Activated CD8-positive, alpha-beta T cell treated with anti-CD3 and anti-CD28 coated beads for 36 hours (primary cell): ENCODE measurements around the gene ZNF383. TPM values are rescaled to one million over a fixed set of nuclear protein-coding genes. Genes with fewer than 3 reads are reported as not detected.
"Not testable (repeated sequence)": the region's sequence is repeated elsewhere in the genome, so short reads cannot be mapped to it uniquely, and the experiment has no call there.

ENCODE experiments used
- ATAC-seq: fragments of 200-7000 bp; cut with Tn5 transposase; one replicate; pipeline ENCODE4 v1.10.0; 2021; ENCODE audit warnings: mild to moderate bottlenecking, moderate library complexity
- CTCF ChIA-PET: fragments of 350-600 bp; sonication (Branson Sonifier 250); formaldehyde crosslinking; loops from one replicate; lab custom pipeline; 2021; ENCODE audit warnings: antibody characterized with exemption; lab: Charles Lee
- POLR2A ChIA-PET: fragments of 350-600 bp; sonication (Branson Sonifier 250); formaldehyde crosslinking; loops from one replicate; lab custom pipeline; 2021; ENCODE audit warnings: antibody characterized with exemption; lab: Charles Lee
- DNase-seq: peaks from one replicate; pipeline ENCODE4 v3.0.0-alpha.2; 2020
- H3K27ac Mint-ChIP-seq: one replicate; pipeline ENCODE4 v1.8.0; 2021; ENCODE audit warnings: mild to moderate bottlenecking, mixed read lengths
- H3K27me3 Mint-ChIP-seq: one replicate; pipeline ENCODE4 v1.8.0; 2021; ENCODE audit warnings: mixed read lengths
- H3K36me3 Mint-ChIP-seq: one replicate; pipeline ENCODE4 v1.8.0; 2021; ENCODE audit warnings: low read depth, mixed read lengths
- H3K4me1 Mint-ChIP-seq: one replicate; pipeline ENCODE4 v1.8.0; 2021; ENCODE audit warnings: low read depth, mixed read lengths
- H3K4me3 Mint-ChIP-seq: one replicate; pipeline ENCODE4 v1.8.0; 2021; ENCODE audit warnings: mild to moderate bottlenecking, moderate library complexity, mixed read lengths
- H3K9me3 Mint-ChIP-seq: one replicate; pipeline ENCODE4 v1.8.0; 2021; ENCODE audit warnings: mixed read lengths
- intact Hi-C: fragments of 100-400 bp; cut with micrococcal nuclease; formaldehyde crosslinking; loops from one replicate; pipeline ENCODE4 v1.10.0; 2022
- total RNA-seq, 2 experiments: library from RNA; stranded (reverse); gene quantifications; one replicate each; pipeline ENCODE4 v1.2.3, GENCODE V29; 2021
- TF ChIP-seq, protein P1 (sequence below): fragments of 200-600 bp; IDR thresholded peaks from one replicate; pipeline ENCODE4 v1.8.0; 2022; ENCODE audit warnings: antibody characterized with exemption, mild to moderate bottlenecking

The ZNF383 gene
- total RNA-seq, 2 experiments from 2014 or later, result 8.4 to 9.1 TPM

DNA sequence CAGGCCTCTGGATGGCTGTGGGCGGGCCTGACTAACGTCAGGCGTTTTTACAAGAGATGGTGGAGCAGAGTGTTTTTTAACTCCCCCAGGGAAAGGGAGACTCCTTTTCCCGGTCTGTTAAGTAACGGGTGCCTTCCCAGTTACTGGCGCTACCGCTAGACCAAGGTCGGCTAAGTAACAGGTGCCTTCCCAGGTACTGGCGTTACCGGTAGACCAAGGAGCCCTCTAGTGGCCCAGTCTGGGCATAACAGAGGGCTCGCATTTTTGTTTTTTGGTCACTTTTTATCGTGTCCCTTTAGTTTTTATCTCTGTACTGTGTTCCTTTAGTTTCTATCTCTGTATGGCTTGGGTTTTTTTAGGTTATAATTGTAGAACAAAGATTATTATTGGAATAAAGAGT, 10.0 kb downstream of the ZNF383 start:
- ChIA-PET CTCF (interaction anchor here (0.9 to 1.0 kb wide), 2 partner anchors 11 to 14 kb away, joined by 3 to 4 read pairs; no protein-coding TSS in a partner anchor), POLR2A (no interaction called here)
- peaks cover 34% of the 10 kb centered on the region for H3K9me3 Mint-ChIP-seq
- H3K4me3 Mint-ChIP-seq, result no peak overlapping the region
- H3K36me3 Mint-ChIP-seq, result peaks cover 75% of the 10 kb centered on the region
- DNase-seq, result peak; percentile 57
- no peak overlapping the region for H3K27ac Mint-ChIP-seq
- ATAC-seq, result peak; percentile 42
- H3K4me1 Mint-ChIP-seq, result peaks cover 4% of the 10 kb centered on the region
- intact Hi-C loops, result no loop called here
- TF ChIP-seq, protein P1, sequence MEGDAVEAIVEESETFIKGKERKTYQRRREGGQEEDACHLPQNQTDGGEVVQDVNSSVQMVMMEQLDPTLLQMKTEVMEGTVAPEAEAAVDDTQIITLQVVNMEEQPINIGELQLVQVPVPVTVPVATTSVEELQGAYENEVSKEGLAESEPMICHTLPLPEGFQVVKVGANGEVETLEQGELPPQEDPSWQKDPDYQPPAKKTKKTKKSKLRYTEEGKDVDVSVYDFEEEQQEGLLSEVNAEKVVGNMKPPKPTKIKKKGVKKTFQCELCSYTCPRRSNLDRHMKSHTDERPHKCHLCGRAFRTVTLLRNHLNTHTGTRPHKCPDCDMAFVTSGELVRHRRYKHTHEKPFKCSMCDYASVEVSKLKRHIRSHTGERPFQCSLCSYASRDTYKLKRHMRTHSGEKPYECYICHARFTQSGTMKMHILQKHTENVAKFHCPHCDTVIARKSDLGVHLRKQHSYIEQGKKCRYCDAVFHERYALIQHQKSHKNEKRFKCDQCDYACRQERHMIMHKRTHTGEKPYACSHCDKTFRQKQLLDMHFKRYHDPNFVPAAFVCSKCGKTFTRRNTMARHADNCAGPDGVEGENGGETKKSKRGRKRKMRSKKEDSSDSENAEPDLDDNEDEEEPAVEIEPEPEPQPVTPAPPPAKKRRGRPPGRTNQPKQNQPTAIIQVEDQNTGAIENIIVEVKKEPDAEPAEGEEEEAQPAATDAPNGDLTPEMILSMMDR, result peak; percentile 68
- H3K27me3 Mint-ChIP-seq, result no peaks in the 10 kb centered on the region

DNA sequence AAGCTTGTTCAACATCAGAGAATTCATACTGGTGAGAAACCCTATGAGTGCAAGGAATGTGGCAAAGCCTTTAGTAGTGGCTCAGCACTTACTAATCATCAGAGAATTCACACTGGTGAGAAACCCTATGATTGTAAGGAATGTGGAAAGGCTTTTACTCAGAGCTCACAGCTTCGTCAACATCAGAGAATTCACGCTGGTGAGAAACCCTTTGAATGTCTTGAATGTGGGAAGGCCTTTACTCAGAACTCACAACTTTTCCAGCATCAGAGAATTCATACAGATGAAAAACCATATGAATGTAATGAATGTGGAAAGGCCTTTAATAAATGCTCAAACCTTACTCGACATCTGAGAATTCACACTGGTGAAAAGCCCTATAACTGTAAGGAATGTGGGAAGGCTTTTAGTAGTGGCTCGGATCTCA, 25.2 kb downstream of the ZNF383 start:
- H3K36me3 Mint-ChIP-seq, result peaks cover 76% of the 10 kb centered on the region
- intact Hi-C loops, result no loop called here
- ATAC-seq, result no peak
- no peak overlapping the region for H3K4me3 Mint-ChIP-seq
- H3K9me3 Mint-ChIP-seq, result peaks cover 52% of the 10 kb centered on the region
- DNase-seq, result no peak
- H3K27me3 Mint-ChIP-seq, result no peaks in the 10 kb centered on the region
- ChIA-PET POLR2A (no interaction called here), CTCF (no interaction called here)
- H3K27ac Mint-ChIP-seq, result no peak overlapping the region
- no peaks in the 10 kb centered on the region for H3K4me1 Mint-ChIP-seq
- TF ChIP-seq, protein P1, result no peak

DNA sequence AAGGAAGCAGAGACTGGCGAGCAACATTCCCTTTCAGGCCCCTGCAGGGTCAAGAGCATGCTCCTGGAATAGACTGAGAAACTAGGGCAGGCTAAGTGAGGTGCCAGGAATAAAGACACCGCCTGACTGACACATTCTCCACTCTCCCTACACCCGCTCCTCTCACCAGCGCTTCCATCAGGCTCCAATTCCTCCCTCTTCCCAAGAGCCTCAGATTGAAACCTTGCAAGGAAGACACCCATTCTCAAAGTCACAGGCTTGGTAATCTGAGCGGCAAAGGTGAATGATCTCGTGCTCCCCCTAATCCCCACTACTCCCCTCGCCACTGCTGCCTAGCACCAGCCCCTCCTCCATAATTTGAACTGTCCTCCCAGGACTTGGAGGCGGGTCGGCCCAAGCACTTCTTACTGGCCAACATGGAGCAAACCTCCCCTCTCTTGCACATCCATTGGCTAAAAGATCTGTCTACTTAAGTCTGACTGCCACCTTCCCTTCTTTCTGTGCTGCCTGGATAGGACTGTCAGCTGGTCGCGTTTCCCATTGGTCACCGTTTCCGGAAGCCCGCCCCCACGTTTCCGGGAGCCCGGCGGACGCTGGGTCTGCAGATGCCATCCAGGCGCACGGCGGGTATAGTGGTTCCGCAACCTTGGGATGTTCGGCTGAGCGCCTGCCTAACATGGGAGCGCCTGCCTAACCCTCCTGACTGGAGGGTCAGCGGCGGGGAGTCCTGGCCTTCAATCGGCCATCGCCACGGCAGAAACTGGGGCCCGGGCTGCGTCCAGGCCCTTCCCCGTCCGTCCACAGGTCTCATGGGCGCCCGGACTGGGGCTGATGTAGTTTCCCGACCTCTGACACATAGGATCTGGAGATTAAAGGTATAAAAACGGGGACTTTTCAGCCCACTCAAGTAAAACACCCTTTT, 33.6 kb downstream of the ZNF383 start:
- H3K27me3 Mint-ChIP-seq, result no peaks in the 10 kb centered on the region
- peaks cover 57% of the 10 kb centered on the region for H3K9me3 Mint-ChIP-seq
- no peaks in the 10 kb centered on the region for H3K4me1 Mint-ChIP-seq
- ATAC-seq (peak; percentile 80), DNase-seq (peak; percentile 63)
- intact Hi-C loops, result no loop called here
- peaks cover 45% of the 10 kb centered on the region for H3K36me3 Mint-ChIP-seq
- no peak overlapping the region for H3K27ac Mint-ChIP-seq
- peak overlapping the region; percentile 48 for H3K4me3 Mint-ChIP-seq
- ChIA-PET POLR2A (no interaction called here), CTCF (no interaction called here)
- TF ChIP-seq, protein P1, result no peak

DNA sequence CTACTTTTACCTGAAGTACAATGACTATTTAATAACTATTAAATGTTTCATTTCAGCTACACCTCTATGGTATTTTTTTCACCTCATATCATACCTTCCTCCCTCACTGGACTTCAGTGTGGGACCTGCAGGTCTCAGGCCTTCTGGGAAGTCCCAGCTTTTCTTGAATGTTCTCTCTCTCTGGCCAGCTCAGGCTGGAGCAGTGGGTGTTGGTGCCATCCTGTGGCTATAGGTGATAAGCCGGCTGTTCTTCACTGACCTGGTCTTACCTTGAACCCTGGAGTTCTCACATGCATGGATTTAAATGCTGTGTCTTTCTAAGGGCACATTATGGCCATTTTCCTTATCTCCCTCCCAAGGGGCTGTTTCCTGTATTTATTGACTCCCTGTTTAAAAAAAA, 45.0 kb downstream of the ZNF383 start:
- peaks cover 20% of the 10 kb centered on the region for H3K9me3 Mint-ChIP-seq
- POLR2A ChIA-PET, H3K27ac Mint-ChIP-seq, H3K36me3 Mint-ChIP-seq, ATAC-seq, H3K27me3 Mint-ChIP-seq, H3K4me1 Mint-ChIP-seq, CTCF ChIA-PET, DNase-seq, intact Hi-C loops, H3K4me3 Mint-ChIP-seq: not testable (repeated sequence)

DNA sequence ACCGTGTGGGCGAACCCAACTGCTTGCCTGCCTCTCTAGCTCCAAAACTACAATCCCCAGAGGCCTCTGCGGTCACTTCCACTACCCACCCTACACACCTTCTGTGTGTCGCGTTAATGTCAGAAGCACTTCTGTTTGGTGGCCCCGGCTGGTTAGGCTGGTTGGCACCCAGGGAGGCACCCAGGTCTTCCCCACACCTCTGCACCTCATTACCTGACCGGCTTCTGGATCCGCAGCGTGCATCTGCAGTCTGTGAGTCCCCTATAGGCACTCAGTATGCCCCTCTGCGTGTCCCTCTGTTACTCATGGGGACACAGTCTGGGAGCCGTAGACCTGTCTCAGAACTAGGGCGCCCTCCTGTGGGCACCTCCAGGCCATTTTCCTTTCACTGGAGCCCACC, 49.0 kb downstream of the ZNF383 start:
- H3K27ac Mint-ChIP-seq, H3K27me3 Mint-ChIP-seq, H3K4me1 Mint-ChIP-seq, H3K36me3 Mint-ChIP-seq, intact Hi-C loops, CTCF ChIA-PET, DNase-seq, POLR2A ChIA-PET, H3K4me3 Mint-ChIP-seq, ATAC-seq: not testable (repeated sequence)
- peaks cover 12% of the 10 kb centered on the region for H3K9me3 Mint-ChIP-seq

DNA sequence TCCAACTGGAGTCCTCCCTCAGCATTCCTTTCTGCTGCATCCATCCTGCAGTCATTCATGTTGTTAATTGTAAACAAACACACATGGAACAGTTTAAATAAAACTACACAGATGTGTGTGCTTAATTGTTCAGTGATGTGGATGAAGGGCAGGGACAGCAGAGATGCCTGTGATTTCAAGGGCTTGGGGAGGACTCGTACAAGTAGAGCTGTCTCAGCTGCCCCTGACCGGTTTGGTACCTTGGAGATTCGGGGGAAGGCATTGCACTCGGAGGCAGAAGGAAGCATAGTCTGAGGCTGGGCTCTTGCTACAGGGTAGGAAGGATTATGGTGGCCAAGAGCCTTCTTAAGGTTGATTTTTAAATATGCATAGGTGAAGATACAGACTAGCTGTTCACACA, 49.7 kb downstream of the ZNF383 start:
- DNase-seq, ATAC-seq, H3K36me3 Mint-ChIP-seq, POLR2A ChIA-PET, H3K4me1 Mint-ChIP-seq, H3K27ac Mint-ChIP-seq, CTCF ChIA-PET, intact Hi-C loops, H3K9me3 Mint-ChIP-seq, H3K4me3 Mint-ChIP-seq, H3K27me3 Mint-ChIP-seq: not testable (repeated sequence)

DNA sequence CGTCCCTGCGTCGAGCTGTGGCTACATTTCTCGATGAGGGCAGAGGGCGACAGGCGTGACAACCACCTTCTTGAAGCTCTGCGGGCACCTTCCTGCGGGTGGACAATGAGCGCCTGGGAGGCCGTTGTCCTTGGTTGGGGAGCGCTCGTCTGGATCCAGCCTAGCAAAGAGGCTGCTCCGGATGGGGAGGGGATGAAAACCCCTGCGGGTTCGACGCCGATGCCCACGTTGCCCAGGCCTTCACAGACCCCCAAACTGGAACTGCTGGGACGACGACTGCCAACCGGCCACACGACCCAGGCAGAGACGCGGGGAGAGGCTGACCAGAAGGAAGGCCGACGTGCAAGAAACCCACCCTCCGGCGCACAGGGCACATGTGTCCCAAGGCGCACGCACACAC, 62.6 kb downstream of the ZNF383 start:
- CTCF ChIA-PET, H3K4me3 Mint-ChIP-seq, ATAC-seq: not testable (repeated sequence)

DNA sequence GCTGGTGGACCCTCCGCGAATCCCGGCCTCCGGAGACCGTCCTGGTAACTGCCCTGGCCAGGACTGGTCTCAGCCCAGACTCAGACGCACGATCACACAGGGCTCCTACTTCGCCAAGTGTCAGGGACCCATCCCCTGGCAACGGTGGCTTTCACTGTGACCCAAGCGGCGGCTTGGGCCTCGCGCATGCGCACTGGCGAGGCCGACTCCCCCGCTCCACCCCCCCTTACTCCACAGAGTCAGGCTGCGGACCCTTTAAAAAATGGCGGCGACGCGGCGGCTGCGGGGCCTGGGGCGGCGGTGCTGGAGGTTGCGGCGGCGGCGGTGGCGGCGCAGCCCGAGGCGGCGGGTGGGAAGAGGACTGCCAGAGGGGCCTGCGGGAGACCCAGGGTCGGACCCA, 66.0 kb downstream of the ZNF383 start:
- H3K4me1 Mint-ChIP-seq, CTCF ChIA-PET, H3K27me3 Mint-ChIP-seq, POLR2A ChIA-PET, DNase-seq, ATAC-seq, H3K9me3 Mint-ChIP-seq, H3K36me3 Mint-ChIP-seq, H3K27ac Mint-ChIP-seq, intact Hi-C loops, H3K4me3 Mint-ChIP-seq: not testable (repeated sequence)

More for the DNA sequence above, 62.6 kb downstream of the ZNF383 start:
- POLR2A ChIA-PET, H3K9me3 Mint-ChIP-seq, H3K36me3 Mint-ChIP-seq, H3K4me1 Mint-ChIP-seq, H3K27me3 Mint-ChIP-seq, intact Hi-C loops, H3K27ac Mint-ChIP-seq, DNase-seq: not testable (repeated sequence)

DNA sequence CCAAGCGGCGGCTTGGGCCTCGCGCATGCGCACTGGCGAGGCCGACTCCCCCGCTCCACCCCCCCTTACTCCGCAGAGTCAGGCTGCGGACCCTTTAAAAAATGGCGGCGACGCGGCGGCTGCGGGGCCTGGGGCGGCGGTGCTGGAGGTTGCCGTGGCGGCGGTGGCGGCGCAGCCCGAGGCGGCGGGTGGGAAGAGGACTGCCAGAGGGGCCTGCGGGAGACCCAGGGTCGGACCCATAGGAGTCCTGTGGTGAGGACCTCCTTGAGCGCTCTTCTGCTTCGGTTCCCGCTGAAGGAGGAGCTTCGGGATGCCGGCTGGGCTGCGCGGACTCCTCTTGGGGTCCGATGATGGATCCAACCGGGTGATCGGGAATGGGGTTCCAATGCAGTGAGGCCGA, 71.2 kb downstream of the ZNF383 start:
- H3K9me3 Mint-ChIP-seq, H3K4me1 Mint-ChIP-seq, H3K27ac Mint-ChIP-seq, H3K36me3 Mint-ChIP-seq, H3K27me3 Mint-ChIP-seq, DNase-seq, CTCF ChIA-PET, ATAC-seq, POLR2A ChIA-PET, intact Hi-C loops, H3K4me3 Mint-ChIP-seq: not testable (repeated sequence)
